ENCODE results near the gene MON1A. TPM values are rescaled to one million over a fixed set of nuclear protein-coding genes. Genes with fewer than 3 reads are reported as not detected.
"Not testable (repeated sequence)": the region's sequence is repeated elsewhere in the genome, so short reads cannot be mapped to it uniquely, and the experiment has no call there.

MON1A gene, protein sequence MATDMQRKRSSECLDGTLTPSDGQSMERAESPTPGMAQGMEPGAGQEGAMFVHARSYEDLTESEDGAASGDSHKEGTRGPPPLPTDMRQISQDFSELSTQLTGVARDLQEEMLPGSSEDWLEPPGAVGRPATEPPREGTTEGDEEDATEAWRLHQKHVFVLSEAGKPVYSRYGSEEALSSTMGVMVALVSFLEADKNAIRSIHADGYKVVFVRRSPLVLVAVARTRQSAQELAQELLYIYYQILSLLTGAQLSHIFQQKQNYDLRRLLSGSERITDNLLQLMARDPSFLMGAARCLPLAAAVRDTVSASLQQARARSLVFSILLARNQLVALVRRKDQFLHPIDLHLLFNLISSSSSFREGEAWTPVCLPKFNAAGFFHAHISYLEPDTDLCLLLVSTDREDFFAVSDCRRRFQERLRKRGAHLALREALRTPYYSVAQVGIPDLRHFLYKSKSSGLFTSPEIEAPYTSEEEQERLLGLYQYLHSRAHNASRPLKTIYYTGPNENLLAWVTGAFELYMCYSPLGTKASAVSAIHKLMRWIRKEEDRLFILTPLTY
- 2.8 and 5.1 TPM in 2 replicates for total RNA-seq (2014; rRNA removed; shearing (Covaris generic))

DNA sequence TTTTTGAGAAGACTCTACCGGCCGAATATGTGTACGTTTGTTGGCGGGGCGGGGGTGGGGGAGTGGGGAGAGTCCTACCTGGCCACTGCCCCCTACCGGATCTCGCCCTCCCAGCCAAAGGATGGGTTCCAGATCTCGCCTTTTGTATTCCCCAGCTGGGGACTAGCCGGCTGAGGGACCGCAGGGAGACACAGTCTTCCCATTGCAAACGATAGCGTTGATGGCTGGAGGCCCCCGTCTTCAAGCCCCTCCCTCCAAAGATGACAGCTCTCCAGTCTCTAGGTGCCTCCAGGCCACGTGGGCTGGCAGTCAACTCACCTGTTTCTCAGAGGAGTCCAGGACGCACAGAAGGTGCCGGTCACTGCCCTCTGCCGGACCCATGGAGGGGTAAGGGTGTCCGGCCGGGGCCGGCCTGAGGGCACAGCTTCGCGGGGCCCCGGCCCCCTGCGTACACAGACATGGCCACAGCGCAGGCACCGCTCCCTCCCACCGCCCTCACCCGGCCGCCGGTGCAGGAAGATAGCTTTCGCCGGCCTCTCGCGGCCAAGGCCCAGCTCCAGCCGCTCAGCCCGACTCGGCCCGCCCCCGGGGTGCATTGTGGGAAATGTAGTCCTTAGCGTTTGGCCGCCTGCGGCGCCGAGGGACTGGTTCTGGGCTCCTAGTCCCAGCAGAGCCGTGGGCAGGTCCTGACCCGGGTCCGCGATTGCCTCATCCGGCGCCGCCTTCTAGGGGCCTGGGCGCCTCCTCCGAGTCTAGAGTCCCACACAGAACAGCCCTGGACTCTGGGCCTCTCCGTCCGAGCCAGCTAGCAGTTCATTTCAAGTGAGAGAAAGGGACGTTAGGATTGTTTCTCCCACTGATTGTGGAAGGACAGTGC, at the start of gene MON1A:
TSS of gene MON1A (minus strand) at position 521 of the 877 bp plus-strand sequence. CDS start 16,465 bp downstream, outside the sequence.
- peak; percentile 83 for DNase-seq (ENCODE audit: low read depth)

DNA sequence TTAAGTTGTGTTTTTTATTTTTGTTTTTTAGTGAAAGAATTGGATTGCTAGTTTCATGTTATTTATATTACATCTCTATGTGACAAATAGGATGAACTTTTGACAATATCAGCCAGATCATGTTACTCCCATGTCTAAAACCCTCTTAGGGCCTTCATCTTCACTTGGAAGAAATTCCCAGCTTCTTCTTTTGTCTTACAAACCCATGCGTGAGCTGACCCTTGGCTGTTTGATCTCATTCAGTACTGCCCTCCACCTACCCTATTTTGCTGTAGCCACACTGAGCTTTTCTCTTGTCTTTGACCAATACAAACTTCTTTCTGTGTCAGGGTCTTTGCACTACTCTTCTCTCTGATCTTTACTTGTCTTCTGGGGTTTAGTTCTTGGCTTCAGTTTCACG, 47.3 kb upstream of the MON1A start:
- DNase-seq (ENCODE audit: low read depth), result no peak

DNA sequence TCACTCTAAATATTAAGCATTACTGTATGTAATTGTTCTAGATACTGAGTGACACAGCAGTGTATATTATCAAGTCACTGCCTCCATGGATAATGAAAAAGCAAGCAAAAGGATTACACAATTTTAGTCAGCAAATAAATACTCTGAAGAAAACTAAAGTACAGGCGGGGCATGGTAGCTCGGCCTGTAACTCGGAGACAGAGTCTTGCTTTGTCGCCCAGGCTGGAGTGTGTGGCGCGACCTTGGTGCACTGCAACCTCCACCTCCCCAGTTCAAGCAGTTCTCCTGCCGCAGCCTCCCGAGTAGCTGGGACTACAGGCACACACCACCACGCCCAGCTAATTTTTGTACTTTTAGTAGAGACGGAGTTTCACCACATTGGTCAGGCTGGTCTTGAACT, 43.0 kb upstream of the MON1A start:
- DNase-seq (ENCODE audit: low read depth), result no peak

DNA sequence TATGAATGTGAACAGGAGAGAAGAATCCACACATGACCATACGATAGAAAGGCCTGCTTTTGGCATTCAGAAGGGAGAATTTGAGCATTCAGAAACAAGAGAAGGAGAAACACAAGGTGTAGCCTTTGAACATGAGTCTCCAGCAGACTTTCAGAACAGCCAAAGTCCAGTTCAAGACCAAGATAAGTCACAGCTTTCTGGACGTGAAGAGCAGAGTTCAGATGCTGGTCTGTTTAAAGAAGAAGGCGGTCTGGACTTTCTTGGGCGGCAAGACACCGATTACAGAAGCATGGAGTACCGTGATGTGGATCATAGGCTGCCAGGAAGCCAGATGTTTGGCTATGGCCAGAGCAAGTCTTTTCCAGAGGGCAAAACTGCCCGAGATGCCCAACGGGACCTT, 38.7 kb upstream of the MON1A start:
- no peak for DNase-seq (ENCODE audit: low read depth)

DNA sequence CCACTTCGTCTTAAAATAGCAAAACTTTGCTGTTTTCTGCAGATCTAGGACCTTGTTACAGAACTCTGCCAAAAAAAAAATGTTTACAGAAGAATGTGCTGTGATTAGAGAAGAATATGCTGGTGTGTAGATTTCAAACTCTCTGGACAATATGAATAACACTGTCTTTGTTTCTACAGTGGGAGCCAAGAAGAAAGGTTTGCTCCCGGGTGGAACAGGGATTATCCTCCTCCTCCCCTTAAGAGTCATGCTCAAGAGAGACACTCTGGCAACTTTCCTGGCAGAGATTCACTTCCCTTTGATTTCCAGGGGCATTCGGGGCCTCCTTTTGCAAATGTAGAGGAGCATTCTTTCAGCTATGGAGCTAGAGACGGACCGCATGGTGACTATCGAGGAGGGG, 37.7 kb upstream of the MON1A start:
- no peak for DNase-seq (ENCODE audit: low read depth)

DNA sequence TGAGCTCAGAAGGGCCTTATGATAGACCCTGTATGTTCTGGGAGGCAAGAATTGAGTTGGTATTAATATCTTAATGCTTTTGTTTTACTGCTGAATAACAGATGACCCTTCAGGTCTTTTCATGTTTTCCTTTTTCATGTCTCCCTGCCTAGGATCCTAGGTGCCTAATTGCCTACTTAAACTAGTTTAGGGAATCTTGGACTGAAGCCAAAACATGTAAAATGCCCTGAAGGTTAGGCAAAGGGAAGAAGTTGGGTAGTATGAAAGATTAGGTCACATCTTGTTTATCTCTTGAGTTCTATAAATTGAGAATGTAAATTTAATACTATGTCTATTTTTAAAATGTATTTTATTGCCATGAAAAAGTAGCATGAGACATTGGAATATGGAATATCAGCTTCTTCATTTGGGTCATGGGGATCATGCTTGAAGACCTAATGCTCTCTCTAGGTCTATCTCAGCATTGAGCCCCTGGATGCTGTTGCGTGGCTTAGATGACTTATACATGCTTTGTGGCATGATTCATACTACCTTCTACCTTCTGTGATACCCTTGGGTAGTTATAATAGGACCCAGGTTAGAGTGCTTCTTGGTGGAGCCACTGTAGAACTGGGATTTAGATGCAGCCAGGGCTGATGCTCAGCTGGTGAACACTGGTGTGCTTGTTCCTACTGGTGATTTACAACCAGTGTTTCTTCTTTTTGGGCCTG, 36.8 kb upstream of the MON1A start:
- DNase-seq (ENCODE audit: low read depth), result peak; percentile 17

DNA sequence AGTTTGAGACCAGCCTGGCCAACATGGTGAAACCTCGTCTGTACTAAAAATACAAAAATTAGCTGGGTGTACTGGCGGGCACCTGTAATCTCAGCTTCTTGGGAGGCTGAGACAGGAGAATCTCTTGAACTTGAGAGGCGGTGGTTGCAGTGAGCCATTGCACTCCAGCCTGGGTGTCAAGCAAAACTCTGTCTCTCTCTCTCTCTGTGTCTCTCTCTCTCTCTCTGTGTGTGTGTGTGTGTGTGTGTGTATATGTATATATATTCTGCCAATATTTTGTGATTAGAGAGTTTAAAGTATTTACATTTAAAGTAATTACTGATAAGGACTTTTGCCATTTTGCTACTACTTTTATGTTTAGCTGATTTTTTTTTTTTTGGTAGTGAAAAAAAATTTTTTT, 26.0 kb upstream of the MON1A start:
- DNase-seq (ENCODE audit: low read depth), result no peak

DNA sequence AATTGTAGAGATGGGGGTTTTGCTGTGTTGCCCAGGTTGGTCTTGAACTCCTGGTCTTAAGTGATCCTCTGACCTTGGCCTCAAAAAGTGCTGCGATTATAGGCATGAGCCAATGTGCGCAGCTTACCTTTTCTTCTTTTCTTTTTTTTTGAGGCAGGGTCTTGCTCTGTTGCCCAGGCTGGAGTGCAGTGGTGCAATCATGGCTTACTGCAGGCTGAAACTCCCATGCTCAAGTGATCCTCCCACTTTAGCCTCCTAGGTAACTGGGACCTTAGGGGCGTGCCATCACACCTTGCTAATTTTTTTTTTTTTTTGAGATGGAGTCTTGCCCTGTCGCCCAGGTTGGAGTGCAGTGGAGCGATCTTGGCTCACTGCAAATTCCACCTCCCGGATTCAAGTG, 23.3 kb upstream of the MON1A start:
- no peak for DNase-seq (ENCODE audit: low read depth)

DNA sequence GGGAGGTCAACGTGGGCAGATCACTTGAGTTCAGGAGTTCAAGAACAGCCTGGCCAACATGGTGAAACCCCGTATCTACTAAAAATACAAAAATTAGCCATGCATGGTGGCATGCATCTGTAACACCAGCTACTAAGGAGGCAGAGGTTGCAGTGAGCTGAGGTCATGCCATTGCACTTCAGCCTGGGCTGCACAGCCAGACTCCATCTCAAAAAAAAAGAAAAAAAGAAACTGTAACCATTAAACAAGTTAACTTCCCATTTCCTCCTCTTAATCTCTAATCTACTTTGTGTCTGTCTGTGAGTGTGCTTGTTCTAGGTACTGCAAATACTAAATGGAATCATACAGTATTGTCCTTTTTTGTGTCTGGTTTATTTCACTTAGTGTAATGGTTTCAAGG, 13.0 kb upstream of the MON1A start:
- DNase-seq (ENCODE audit: low read depth), result no peak

DNA sequence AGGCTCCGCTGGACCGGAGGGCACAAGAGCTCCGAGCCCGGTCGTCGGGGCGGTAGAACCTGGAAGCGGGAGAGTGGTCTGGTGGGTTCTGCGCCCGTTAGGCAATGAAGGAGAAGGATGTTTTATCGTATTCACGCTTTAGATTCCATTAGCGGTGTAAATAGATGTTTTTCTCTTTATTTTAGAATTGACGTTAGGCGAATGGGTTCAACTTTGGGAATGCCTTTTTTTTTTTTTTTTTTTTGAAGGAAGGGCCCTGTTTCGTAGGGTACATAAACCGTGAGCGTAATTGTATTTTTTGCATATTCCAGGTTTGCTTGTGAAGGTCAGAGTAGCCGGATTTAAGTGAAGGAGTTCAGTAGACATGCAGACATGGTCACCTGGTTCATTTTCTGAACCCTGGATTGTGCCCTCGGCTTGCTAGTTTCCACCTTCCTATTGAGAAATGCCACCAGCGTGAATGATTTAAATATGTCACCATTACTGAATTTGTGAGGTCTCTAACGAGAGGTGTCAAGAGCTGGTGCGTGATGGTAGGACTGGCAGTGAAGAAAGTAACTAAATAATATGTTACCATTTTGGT, 11.1 kb upstream of the MON1A start:
- no peak for DNase-seq (ENCODE audit: low read depth)

DNA sequence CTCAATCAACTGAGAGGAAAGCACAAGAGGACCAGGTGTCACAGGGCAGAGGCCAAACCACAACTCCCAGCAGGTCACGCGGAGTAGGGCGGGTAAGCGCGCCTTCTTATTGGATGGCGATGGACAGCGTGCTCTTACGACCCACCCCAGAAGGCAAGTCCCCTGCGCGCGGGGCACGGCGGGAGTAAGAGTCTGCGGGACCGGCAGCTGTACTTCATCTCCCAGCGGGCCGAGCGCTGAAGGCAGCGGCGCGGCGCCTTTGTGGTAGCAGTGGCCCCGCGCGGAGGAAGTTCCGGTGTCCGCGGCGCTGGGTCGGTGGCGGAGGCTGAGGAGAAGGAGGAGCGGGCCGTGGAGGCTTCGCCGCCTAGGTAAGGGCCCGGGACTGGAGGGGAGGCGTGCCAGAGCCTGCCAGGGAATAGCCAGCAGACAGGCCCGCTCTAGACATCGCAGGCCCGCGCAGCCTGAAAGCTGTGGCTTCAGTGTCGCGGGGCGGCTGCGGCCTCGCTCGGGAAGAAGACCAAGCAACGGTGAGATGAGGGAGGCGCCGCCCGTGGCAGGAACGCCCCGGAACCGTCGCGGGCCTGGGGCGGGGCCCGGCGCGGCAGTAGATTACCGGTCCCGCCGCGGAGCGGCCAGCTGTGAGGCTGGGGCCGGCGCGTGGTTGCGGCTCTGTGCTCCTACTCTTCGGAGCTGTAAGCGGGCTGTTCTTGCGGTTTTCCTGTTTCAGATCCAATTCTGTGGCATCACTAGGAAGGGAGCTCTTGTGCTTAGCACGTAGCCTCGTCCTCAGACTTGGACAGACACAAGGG, 10.5 kb upstream of the MON1A start, which contains the start of gene RBM6:
TSS of gene RBM6 (plus strand) at position 293 of the 809 bp plus-strand sequence. CDS start 22,492 bp downstream, outside the sequence.
- DNase-seq (ENCODE audit: low read depth), result peak; percentile 93

DNA sequence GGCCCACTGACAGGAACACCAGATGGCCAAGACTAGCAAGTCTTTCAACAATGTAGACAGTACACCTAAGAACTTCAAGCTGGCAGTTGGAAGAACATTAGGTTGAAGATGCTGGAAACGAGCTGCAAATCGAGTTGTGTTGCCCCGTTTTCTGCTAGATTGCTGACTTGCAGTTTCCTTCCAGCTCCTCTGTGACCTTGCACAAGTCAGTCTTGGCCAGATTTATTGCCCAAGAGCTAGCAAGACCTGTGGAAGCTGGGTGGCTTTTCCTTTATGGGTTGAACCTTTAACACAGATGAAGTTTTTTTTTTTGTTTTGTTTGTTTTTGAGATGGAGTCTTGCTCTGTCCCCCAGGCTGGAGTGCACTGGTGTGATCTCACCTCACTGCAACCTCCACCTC, 7.5 kb upstream of the MON1A start:
- no peak for DNase-seq (ENCODE audit: low read depth)

DNA sequence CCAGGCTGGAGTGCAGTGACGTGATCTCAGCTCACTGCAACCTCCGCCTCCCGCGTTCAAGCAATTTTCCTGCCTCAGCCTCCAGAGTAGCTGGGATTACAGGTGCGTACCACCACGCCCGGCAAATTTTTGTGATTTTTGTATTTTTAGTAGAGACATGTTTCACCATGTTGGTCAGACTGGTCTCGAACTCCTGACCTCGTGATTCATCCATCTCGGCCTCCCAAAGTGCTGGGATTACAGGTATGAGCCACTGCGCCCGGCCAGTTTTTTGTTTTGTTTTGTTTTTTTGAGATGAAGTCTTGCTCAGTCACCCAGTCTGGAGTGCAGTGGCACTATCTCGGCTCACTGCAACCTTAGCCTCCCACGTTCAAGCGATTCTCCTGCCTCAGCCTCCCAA, 2.7 kb upstream of the MON1A start:
- DNase-seq (ENCODE audit: low read depth), result not testable (repeated sequence)

DNA sequence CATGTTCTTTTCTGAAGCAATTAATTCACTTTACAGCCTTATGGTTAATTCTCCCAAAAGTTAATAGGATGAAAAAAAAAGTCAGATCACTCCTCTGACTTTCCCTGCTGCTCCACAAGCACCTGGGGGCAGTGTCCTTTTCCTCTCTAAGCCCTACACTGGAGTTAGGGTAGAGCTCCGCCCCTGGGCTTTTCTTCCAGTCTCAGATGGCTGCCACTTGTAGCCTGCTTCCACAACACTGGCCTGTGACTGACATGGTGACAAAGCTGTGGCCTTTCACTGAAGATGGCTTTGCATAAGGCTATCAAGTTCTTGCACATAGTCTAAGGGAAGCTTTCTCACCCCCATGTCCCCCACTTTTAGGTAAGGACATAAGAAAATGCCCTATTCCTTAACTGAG, 1.3 kb upstream of the MON1A start:
- DNase-seq (ENCODE audit: low read depth), result peak; percentile 29

DNA sequence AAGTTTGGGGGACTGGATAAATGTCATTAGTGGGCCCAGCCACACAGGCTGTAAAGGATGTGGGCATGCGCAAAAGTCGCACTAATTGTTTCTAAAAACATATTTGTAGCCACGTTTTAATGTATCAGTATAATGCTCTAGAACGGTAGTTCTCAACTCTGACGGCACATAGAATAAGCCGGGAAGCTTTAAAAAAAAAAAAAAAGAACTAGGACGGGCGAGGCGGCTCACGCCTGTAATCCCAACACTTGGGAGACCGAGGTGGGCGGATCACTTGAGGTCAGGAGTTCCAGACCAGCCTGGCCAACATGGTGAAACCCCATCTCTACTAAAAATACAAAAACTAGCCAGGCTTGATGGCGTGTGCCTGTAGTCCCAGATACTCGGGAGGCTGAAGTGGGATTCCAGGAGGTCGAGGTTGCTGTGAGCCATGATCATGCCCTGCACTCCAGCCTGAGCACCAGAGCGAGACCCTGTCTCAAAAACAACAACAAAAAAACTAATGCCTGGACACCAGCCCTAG, 618 bp upstream of the MON1A start:
- no peak for DNase-seq (ENCODE audit: low read depth)

DNA sequence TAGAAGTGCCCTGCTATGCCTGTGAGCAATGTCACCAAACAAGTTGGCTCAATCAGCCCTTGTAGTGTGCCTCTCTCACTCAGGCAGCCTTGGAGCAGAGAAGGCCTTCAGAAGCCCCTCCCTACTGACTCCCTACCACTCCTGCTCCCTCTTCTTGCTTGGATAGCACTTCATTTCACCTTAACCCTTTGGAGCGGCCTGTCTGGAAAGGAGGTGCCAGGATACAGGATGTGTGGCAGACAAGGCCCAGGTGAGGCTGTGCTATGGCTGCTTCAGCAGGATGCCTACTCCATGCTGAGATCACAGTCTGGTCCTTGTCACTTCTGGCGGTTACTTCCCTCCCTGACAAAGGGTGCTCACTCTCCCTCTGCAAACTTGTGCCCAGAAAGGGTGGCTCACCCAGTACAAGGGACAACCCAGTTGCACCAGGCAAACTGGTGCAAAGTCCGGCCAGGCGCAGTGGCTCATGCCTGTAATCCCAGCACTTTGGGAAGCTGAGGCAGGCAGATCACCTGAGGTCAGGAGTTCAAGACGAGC, 1.1 kb downstream of the MON1A start:
- DNase-seq (ENCODE audit: low read depth), result no peak

DNA sequence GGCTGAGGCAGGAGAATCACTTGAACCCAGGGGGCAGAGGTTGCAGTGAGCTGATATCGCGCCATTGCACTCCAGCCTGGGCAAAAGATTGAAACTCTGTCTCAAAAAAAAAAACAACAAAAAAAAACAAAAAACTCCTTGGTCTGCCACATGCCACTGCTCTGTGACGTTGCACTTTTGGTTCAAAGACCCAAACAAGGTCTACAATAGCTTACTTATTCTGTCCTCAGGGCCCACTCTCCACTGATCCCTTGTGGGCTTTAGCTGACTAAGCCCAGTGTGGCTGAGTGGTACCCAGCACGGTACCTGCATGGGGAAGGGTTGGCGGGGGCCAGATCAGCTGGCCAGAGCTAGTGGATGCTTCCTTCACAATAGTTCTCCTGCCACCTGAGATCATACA, 1.8 kb downstream of the MON1A start:
- DNase-seq (ENCODE audit: low read depth), result no peak

DNA sequence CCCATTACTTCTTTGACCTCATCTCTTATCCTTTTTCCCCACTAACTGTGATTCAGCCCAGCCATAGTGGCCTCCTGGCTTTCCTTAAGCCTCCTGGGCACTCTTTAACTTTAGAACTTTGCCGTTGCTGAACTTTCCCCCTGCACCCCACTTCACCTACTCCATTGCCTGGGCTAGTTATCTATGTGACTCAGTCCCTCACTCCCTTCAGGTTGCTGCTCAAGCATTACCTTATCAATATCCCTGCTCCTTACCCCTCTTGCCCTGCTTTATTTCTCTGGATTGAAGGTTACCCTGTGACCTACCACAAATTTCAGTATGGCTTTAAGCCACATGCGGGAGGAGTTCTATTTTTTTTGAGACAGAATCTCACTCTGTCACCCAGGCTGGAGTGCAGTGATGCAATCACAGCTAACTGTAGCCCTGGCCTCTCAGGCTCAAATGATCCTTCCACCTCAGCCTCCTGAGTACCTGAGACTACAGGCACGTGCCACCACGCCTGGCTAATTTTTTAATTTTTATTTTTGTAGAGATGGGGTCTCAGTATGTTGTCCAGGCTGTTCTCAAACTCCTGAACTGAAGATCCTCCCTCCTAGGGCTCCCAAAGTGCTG, 3.4 kb downstream of the MON1A start:
- no peak for DNase-seq (ENCODE audit: low read depth)

DNA sequence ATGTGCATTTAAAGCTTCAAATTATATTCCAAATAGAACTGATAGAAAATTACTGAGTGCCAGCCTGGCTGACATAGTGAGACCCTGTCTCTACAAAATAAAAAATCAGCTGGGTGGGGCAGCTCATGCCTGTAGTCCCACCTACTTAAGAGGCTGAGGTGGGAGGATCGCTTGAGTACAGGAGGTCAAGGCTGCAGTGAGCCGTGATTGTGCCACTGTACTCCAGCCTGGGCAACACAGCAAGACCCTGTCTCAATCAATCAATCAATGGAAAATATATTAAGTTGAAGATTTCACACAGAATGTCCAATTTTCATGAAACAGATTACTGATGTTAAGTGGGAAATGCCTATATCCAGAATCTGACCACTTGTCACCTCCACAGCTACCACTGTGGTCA, 4.1 kb downstream of the MON1A start:
- DNase-seq (ENCODE audit: low read depth), result no peak

DNA sequence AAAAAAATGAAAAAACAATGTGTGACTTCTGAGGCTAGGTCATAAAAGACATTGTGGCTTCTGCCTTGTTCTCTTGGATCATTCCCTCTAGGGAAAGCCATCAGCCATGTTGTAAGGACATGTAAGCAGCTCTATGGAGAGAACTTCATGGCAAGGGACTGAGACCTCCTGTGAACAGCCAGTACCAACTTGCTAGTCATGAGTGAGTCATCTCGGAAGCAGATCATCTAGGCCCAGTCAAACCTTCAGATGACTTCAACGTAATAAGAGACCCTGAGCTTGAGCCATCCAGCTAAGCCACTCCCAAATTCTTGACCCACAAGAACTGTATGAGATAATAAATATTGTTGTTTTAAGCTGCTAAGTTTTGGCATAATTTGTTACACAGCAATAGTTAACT, 4.9 kb downstream of the MON1A start:
- DNase-seq (ENCODE audit: low read depth), result peak; percentile 73
